ENCODE data around the gene PRR15. TPM values are rescaled to one million over a fixed set of nuclear protein-coding genes. Genes with fewer than 3 reads are reported as not detected.

PRR15 gene
- total and polyA plus RNA-seq, 2 of the 13 experiments (the other 11 are each of a cell fraction or from before 2014, with no cell fraction given): 2.3 to 7.8 TPM

DNA sequence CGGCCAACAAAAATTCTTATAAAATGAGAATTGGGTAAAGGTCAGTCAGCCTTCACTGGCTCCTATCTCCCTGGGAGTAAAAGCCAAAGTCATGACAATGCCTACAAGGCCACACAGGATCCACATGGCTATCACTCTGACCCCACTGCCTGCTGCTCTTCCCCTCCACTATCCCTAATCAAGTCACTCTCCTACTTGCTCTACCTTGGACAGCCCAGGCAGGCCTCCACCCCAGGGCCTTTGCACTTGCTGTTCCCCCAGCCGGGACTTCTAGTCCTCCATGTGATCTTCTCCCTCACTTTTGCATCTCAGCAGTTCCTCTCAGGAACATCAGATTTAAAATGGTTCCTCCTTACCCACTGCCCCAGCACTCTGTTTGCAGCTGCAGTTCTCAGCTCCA is 50.6 kb downstream of the PRR15 start:
- ATAC-seq: no peak
- TF ChIP-seq ZNF136 (CRISPR knock-in tag; IDR thresholded peaks at IDR 0.05; ENCODE audit: low read depth) (no peak), ZMYM3 (CRISPR knock-in tag; IDR thresholded peaks at IDR 0.05) (0 out of 2 replicates have a peak, but pooled peaks have one; percentile 19)
- TF ChIP-seq, protein P1, sequence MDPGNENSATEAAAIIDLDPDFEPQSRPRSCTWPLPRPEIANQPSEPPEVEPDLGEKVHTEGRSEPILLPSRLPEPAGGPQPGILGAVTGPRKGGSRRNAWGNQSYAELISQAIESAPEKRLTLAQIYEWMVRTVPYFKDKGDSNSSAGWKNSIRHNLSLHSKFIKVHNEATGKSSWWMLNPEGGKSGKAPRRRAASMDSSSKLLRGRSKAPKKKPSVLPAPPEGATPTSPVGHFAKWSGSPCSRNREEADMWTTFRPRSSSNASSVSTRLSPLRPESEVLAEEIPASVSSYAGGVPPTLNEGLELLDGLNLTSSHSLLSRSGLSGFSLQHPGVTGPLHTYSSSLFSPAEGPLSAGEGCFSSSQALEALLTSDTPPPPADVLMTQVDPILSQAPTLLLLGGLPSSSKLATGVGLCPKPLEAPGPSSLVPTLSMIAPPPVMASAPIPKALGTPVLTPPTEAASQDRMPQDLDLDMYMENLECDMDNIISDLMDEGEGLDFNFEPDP (CRISPR knock-in tag; conservative IDR thresholded peaks at IDR 0.05): no peak
- no peak for FAIRE-seq

More for the DNA sequence above, 50.6 kb downstream of the PRR15 start:
- Histone ChIP-seq H3K9ac (ENCODE audit: insufficient read depth, low read depth, low read length) (no peak overlapping the region), H4K20me1 (ENCODE audit: insufficient read depth, low read length) (no peaks in the 10 kb centered on the region), H3K4me3 (replicated peaks in 1 of 3; ENCODE audit: insufficient read depth in 1 of 3, low read depth in 2 of 3, low read length in 3 of 3) (no peak overlapping the region), H3K9me3 (ENCODE audit: low read length) (no peaks in the 10 kb centered on the region), H3K36me3 (replicated peaks in 1 of 2; ENCODE audit: control insufficient read depth in 1 of 2, insufficient read depth in 2 of 2, low read length in 2 of 2) (no peaks in the 10 kb centered on the region), H3K27ac (ENCODE audit: extremely low read length, insufficient read depth, low read length) (no peak overlapping the region), H2AFZ (ENCODE audit: low read length) (no peak overlapping the region), H3K27me3 (ENCODE audit: control insufficient read depth in 1 of 2, insufficient read depth in 2 of 2, low read length in 2 of 2) (no peaks in the 10 kb centered on the region), H3K4me1 (ENCODE audit: insufficient read depth, low read length) (peaks cover 10% of the 10 kb centered on the region), H3K4me2 (ENCODE audit: low read depth, low read length) (no peak overlapping the region), H3K79me2 (ENCODE audit: insufficient read depth, low read length) (no peaks in the 10 kb centered on the region)
- no TSS peak for BruUV-seq (replicated peaks)
- CTCF ChIA-PET (ENCODE audit: low intra/inter-chr PET ratio, low total read pairs): no interaction called here
- 47% methylated on average over 2 of the region's 2 CpGs for WGBS (ENCODE audit: low lambda C conversion rate)
- POLR2A ChIA-PET: no interaction called here
- no peak for DNase-seq (ENCODE audit: low spot score)
- in situ Hi-C loops (cut with HindIII; ENCODE audit: extremely low pct_ligation_motif_present, low pct_unique_long_range_greater_than_20kb): no loop called here
- intact Hi-C loops (cut with micrococcal nuclease; ENCODE audit: unreplicated experiment): loop anchor here (5.0 kb wide), 1 partner anchor 692 kb away; no protein-coding TSS in a partner anchor

Other genes with a start within 250 kb of the PRR15 start
- 0.06 TPM in 1 of 2 replicates, not detected in the other for gene WIPF3, start 242.7 kb downstream of the PRR15 start, total RNA-seq (2016; rRNA removed; fragmentation: Illumina TruSeq; extraction: Trizol)
- gene WIPF3, start 242.7 kb downstream of the PRR15 start, polyA plus RNA-seq (2011; rRNA removed): 0.01 and 0.03 TPM in 2 replicates